GM19467 (cell line): ENCODE measurements around the gene EPS15.

ENCODE experiments used
- ATAC-seq: cut with Tn5 transposase; IDR thresholded peaks from one replicate; pipeline ENCODE4 v1.9.1; 2021; ENCODE audit warnings: mild to moderate bottlenecking, moderate library complexity; ENCODE audit not compliant: unreplicated experiment

EPS15 gene

DNA sequence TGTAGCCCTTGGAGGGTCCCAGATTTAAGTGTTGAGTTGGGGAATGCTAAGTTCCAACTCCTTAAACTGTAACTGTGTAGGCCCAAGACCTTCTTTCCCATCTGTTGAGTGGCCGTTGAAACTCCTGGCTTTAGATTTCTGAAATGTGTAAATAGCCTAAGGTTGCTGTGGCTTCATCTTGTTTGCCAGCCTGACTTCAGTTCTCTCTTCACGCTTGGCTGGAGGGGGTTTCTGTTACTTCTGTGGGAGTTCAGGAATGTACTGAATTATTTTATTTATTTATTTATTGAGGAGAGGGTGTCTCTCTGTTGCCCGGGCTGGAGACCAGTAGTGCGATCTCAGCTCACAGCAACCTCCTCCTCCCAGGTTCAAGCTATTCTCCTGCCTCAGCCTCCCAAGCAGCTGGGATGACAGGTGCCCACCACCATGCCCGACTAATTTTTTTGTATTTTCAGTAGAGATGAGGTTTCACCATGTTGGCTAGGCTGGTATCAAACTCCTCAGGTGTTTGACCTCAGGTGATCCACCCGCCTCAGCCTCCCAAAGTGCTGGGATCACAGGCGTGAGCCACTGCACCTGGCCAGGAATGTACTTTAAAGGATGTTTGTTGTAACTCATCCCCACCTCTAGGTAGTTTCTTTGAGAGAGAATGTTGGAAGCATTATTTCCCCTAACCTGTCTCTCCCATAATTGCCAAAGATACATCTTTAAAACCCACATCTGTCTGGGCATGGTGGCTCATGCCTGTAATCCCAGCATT is 194.6 kb downstream of the EPS15 start:
- ATAC-seq: no peak

DNA sequence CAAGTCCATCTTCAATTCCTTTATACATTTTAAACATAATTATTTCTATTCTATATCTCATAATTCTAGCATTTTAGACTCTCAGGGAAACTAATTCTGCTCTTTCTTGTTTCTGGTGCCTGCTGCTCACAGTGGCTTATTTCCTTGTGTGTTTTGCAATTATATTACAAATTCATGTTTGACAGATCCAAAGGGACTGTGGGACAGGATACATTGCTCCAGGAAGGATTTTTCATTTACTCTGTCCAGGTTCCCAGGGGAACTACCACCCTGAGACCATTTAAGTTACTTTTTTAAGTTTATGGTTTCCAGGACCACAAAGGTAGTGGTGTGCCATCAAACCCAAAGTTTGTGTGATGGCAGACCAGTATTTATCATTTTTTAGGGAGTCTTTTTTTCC is 195.3 kb downstream of the EPS15 start:
- ATAC-seq: no peak

DNA sequence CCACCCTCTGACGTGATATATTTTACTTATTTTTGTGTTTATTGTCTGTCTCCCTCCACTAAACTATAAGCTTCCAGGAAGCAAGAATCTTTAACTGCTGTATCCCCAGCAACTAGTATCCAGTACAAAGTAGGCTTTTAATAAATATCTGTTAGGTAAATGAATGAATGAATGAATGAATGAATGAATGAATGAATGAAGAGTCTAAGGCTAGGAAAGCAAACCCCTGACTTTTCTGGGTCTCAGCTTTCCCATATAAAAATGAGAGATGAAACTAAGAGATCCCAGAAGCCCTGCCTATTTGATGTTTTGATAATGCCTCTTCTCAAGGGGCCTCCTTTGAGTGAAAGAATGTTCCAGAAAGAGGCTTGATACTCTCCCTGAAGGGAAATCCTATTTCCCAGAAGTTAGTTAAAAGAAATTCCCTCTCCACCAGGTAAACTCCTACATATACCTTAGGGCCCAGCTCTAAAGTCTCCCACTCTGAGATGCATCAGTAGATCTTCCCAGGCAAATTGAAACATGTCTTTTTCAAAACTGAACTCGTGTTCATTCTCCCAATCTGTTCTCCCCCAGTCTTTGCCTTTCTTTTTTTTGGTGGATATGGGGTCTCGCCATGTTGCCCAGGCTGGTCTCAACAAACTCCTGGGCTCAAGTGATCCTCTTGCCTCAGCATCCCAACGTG is 196.5 kb downstream of the EPS15 start:
- ATAC-seq: no peak

DNA sequence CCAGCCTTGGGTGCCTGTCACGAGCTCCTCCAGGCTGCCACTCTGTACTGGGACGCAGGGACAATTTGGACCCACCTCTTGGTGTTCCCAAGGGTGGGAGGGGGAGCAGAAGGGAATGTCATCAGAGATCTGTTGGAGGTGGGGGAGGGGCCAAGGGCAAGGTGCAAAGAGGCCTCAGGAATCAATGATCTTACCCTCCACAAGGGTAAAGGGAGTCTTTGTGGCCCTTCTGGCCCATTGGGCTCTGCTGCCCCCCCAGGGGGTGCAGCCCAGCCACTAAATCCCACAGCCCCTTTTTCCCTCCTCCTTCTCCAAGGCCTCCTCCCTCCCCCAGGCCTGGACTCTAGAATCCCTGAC is 197.2 kb downstream of the EPS15 start:
- no peak for ATAC-seq

DNA sequence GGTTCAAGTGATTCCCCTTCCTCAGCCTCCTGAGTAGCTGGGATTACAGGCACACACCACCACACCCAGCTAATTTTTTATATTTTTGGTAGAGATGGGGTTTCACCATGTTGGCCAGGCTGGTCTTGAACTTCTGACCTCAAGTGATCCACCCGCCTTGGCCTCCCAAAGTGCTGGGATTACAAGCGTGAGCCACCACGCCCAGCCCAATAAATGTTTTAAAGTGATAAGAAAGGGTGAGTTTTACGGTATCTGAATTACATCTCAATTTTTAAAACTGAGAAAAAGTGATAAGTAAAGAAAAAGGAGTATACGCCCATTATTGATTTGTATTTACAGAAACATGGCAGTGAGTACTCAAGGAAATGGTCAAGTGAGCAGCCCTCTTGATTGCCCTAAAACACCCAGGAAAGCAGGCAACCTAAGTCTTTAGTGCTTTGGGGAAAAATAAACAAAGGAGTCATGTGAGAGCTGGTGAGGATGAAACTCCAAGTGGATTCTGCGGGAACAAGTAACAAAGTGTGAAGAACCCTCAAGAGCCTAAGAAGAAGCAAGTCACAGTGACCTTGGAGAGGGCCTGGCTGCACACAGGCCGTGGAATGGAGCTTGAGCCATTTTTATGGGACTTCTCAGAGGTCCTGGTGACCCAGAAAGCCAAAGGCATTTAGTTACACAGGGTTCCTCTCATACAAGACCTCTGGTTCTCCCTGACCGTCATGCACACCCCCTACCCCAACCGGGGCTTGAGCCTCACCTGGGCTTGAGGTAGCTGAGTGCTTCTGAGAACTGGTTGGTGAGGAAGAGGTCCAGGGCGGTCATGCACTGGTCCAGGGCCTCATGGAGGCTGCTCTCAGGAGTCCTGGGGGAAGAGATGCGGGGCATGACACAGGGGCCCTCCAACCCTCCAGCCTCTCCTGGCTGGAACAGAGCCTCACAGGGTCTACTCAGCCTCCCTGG is 197.8 kb downstream of the EPS15 start:
- no peak for ATAC-seq

DNA sequence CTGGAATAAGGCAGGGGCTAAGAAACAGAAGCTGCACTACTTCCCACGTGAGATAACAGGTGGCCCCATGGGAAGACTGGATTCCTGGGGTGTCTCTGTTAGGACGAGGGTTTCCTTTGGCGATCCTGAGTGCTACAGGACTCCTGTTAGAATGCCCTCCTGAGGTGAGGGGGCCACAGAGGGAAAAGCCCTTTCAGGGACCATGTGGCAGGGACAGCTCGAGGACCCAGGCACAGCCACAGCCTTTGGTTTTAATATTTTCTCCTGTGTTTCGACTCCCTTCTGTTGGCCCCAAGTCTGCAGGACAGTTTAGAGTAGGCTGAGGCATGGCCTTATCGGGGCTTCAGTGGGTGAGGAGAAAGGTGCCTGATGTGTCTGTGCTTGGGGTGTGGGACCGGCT is 201.3 kb downstream of the EPS15 start:
- ATAC-seq: no peak

DNA sequence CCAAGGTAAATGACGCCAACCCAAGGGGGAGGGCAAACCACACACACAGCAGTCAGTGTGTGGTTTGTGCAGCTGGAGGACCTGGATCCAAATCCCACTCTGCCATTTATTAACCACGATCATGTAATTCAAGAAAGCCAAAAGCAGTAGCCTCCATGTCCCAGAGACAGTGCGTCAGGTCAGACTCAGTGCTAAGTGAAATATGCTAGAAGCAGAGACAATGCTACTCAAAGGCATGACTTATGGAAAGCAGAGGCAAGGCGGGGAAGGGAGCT is 202.3 kb downstream of the EPS15 start:
- ATAC-seq: no peak

DNA sequence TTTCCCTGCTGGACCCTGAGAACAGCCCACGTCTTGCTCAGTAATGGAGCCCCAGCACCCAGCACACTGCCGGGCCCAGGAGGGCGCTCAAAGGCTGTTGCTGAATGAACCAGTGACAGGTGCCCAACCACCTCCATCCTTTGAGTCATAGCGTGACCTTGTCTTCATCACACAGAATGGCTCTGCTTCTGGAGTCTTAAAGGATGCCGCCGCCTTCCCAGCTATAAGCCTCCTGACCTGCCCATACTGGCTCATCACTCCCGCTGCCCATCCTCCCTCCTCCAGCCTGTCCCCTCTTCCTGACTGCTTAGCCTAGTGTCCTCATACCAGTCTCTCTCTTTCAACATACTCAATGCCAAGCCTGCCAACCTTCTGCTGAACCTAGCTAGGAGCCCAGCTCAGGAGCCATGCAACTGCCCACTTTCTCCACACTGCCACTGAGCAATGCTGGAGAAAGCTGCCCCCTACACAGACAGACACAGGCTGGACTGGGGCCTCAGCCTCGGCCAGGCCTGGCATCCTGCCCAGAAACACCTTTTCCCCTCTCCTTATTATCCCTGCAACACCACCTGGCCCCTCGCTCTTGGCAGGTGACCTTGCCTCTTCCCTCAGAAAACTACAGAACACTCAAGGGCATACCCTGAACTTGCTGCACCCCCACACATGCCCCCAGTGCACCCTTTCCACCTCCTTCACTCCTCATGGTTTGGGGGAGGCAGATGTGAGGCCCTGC is 202.8 kb downstream of the EPS15 start:
- ATAC-seq: no peak

DNA sequence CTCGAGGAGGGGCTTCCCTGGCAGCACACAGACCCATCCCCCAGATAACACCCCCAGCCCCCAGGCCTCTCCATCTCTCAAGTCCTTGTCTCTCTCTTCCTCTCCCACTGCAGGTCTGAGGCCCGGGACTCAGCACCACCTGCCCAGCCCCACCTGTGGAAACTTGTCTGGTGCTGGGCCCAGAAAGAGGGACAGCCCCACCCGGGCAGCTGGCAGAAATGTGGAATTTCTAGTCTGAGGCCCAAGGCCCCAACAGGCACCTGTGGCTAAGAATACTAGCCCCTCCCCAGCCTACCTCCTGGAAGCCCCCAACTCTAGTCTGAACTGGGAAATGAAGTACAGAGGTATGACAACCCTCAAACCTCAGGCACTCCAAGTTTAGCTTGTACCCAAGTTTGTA is 204.1 kb downstream of the EPS15 start:
- ATAC-seq: no peak

DNA sequence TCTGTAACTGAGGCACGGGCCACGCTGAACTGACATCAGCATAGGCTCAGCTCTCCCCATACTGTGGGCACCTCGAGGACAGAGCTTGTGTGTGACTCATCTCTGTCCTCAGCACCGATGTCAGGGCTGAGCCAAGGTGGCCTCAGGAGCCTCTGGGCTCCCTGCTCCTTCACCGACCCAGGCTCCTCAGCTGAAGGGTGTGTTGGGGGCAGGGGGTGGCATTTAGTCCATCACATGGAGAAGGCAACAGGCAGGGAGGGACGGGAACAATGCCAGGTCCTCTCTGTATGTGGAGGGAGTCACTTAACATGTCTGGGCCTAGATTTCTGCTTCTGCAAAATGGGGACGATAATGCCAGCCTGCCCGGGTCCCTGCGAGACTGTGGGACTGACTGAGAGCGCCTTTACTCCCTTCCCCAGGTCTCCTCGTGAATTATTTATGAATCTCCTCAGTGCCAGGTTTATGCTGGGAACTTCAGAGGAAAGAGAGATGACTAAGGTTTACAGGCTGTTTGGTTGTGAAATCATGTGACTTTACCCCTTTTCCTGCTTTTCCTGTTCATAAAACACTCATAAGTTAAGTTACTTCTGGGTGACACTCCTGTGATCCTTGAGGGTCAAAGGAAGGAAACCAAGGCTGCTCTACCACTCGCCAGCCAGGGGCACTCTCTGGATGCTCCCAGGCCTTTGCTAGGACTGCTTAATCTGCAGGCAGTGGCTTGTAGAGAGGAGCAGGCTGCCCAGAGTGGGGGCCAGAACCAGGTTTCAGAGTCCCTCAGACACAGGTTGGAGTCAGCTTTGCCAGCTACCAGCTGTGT is 204.9 kb downstream of the EPS15 start:
- no peak for ATAC-seq

DNA sequence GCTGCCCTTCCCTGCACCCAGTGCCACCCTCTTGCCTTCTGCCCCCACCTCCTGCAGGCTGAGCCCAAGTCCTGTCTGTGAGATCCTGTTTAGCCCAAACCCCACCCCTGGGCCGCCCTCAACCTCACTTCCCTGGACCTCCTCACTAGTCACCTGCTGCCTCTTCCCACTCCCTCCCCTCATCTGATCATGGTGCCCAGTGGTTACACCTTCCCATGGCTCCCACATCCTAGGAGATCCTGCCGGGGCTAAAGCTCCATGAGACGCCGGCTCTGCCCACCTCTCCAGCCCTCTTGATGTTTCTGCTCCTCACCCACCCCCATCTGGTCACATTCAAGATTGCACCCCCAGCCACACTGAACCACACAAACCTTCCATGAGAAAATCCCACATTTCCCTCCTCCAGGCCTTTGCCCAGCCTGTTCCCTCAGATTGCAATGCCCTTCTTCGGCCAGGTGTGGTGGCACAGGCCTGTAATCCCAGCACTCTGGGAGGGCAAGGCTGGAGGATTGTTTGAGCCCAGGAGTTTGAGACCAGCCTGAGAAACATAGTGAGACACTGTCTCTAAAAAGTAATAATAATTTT is 205.7 kb downstream of the EPS15 start:
- no peak for ATAC-seq

DNA sequence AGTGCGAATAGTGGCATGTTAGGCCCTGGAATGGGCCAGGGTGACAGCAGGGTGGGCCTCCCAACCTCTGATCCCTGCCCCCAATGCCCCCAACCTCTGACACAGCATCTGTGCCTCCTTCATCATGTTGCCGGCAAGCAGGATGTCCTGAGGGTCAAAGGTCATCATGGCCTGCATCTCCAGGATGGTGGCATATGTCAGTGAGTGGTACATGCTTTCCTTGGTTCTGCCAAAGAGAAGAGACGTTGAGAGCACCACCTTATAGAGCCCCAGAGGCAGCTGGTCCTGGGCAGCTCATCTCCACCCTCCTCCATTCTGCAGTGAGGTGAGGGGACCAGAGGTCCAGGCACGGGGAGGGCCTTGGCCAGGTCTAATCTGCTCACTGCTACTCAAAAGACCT is 206.3 kb downstream of the EPS15 start:
- no peak for ATAC-seq

DNA sequence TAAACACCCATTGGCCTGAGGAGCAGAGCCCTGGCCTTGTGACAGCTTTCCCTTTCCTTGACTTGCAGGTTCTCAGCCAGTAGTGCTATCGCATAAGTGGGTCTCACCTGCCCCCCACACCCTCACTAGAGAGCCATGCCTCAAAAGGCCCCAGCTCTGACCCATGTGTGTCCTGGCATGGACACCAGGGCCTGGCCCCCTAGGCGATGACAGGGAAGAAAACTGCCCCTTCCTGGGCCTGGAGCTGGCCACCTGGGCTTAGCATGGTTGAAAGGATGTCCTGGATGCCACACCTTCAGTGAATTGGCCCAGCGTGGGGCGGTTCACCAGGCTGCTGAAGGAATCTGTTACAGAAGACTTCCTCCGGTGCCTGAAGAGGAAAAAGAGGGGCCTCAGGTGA is 207.2 kb downstream of the EPS15 start:
- no peak for ATAC-seq

DNA sequence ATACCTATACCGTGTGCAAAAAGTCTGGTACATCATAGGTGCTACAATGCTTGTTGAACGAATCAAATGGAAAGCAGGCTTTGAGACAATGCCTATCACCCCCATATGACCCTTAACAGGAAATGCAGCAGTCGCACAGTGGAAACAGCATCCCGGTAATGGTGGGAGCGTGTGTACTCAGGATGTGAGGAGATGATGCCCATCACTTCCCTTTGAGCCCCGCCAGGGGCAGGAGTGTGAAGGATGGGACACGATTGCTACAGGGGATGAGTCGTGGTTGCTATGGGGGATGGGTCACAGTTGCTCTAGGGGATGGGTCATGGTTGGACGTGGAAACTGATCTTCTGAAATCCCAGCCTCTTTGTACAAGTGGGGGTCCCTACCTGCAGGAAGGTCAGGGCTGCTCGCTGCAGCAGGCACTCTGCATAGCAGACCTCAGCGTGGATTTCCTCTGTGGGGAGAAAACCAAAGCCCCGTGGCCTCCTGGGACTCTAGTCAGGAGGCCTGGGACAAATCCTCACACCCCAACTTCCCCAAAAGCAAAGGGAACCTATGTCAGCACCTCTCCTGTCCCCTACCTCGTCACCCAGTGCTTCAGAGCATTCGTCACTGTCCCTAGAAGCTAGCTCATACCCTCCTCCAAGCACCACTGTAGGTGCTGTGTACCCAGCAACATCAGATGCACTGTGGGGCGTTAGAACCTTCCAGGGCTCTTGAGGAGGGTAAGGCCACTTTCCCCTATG is 208.0 kb downstream of the EPS15 start:
- no peak for ATAC-seq

DNA sequence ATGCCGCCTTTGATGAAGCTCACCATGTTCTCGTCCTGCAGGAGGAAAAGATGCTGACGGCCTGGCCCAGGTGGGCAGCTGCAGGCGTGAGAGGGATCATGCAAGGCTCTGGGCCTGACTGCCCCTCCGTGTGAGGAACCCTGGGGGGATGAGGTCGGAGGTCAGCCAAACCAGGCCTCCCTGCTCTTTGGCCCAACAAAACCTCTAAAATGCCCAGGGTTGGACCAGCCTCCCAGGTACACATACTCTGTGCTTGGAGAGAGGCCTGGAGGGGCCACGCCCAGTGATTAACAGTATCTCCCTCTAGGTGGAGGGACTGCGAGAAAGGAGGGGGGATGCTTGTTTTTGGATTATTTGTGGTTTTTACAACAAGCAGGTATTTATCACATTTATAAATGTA is 209.8 kb downstream of the EPS15 start:
- ATAC-seq: no peak

DNA sequence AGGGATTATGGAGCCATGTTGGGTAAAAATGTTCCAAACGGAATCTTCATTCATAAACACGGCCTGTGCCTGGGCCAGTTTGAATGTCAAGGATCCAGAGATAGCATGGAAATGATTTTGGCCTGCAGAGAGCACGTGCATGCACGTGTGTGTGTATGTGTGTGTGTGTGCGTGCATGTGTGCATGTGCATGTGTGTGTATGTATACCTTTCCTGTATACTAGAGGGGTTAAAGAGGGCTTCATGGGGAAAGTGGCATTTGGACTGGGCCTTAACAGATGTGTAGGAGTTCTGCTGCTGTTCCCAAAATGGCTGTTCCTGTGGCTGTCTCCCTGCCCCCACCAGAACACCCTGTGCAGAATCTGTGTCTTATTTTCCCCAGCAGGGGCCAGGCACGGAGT is 210.4 kb downstream of the EPS15 start:
- ATAC-seq: no peak

DNA sequence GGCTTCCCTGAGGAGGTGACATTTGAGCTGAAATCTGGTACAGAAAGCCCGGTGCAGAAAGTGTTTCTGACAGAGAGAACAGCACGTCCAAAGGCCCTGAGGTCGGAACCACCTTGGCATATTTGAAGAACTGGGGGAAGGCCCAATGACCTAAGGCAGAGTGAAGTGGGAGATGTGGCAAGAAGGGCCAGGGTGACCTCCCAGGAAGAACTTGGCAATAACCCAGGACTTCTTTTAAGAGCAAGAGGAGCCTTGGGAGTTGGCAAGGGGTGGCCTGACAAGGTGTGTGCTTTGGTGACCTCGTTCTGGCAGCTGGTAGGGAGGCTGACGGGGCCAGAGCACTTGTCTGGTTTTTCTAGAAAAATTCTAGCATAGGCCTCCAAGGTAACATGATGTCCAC is 212.1 kb downstream of the EPS15 start:
- no peak for ATAC-seq

DNA sequence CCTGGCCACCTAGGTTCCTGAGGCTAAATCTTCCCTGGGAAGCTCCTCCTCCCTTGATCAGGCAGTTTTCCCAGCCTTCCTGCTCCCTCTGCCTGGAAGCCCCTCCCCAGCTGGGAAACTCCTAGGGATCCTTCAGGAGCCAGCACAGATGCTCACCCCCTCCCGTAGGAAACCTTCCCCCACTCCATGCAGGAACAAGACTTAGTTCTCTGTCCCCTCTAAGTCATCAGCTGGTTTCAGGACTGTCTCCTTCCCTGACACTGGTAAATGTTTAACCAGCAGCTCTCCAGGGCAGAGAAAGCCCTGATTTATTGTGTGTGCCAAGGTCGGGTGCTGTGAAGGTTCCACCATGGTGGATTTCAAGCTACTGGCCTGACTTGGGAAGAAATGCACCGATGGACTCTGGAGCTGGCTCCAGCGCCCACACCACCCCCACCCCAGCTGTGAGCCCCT is 213.7 kb downstream of the EPS15 start:
- no peak for ATAC-seq

DNA sequence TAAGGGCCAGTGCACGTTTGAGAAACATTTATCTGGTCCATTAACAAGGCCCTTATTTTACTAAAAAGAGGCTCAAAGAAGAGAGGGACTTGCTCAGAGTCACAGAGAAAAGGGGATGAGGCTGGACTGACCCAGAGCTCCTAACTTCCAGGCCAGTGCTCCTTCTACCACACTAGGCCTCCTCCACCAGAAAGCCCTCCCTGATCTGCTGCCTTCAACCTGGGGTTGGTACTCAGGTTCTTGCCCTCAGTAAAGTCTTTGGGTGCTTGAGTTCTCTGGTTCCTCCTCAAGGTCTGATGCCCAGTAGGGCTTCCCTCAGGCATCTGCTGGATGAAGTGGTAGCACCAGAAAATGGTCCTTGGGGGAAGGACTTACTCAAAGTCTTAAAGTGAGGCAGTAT is 214.7 kb downstream of the EPS15 start:
- no peak for ATAC-seq
